ENCODE measurements around the gene XRCC3.

DNA sequence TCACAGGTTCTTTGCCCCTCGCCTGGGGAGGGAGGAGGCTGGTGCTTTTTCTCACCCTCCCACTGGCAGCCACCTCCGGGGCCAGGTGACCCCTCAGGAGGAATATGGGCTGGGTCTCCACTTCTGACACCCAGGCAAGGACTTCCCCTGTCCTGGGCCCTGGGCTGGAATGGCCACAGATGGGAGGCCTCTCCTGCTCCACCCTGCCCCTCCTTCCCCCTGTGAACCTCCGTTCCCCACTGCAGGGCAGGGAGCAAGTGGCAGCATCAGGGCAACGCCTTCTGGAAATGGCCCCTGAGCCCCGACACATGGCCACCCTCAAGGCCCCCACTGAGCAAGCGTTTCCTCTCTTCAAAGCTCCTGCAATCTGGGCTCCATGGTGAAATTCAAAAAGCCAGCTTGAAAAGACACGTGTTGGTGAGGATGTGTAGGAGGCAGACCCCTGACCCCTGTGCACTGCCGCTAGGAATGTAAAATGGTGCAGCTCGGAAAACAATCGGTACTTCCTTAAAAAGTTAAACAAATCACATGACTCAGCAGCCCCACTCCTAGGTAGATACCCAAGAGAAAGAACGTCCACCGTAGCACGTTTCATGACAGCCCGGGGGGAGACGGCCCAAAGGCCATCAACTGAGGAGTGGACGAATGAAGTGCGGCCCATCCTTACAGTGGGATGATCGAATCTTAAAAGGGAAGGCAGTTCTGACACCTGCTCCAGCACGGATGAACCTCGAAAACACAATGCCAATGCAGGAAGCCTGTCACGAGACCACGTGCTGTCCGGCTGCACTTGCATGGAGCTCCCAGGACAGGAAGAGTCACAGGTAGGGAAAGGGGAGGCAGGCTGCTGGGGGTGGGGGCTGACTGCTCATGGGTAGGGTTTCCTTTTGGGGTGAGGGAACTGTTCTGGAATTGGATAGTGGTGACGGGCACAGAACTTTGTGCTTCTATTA lies 11.5 kb downstream of the XRCC3 start:
- TF ChIP-seq CTCF (IDR thresholded peaks at IDR 0.05), result no peak
- no peak for TF ChIP-seq POLR2A (IDR thresholded peaks at IDR 0.05)
